ENCODE results near the gene RBP2. TPM values are rescaled to one million over a fixed set of nuclear protein-coding genes. Genes with fewer than 3 reads are reported as not detected.

RBP2 gene
- not detected in 2 replicates for total RNA-seq (2014; rRNA removed; shearing (Covaris generic))
- total RNA-seq (2022) = not detected in 2 replicates
- not detected for Bru-seq, nascent RNA
- BruChase-seq, experiment 1, labeled RNA remaining after a 6-hour chase = not detected
- BruChase-seq, experiment 2, labeled RNA remaining after a 2-hour chase = not detected
- long read RNA-seq = 0 reads

DNA sequence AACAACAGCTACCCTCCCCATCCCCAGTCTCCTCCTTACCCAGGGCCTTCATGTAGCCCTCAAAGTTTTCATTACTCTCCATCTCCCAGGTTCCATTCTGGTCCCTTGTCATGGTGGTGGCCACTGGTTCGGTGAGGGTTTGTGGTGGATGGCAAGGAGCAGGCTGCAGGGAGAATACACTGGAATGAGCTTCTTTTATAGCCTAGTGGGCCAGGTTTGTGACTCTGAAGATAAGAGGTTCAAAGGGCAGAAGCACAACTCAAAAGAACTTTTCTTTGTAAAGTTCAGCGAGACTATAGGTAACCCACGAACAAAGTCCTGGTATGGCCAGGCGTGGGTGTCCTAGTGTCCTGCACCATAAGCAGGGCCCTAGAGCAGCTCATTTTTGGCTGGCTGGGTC lies at the start of gene RBP2:
TSS of gene RBP2 (minus strand) at position 169 of the 400 bp plus-strand sequence. CDS start at position 112, 57 bp downstream.
- H3K4me3 ChIP-seq (ENCODE audit: low read depth, low read length, poor library complexity, severe bottlenecking) = no peak within 1 kb of the TSS
- CTCF ChIA-PET (ENCODE audit: unreplicated experiment) = no interaction called here

DNA sequence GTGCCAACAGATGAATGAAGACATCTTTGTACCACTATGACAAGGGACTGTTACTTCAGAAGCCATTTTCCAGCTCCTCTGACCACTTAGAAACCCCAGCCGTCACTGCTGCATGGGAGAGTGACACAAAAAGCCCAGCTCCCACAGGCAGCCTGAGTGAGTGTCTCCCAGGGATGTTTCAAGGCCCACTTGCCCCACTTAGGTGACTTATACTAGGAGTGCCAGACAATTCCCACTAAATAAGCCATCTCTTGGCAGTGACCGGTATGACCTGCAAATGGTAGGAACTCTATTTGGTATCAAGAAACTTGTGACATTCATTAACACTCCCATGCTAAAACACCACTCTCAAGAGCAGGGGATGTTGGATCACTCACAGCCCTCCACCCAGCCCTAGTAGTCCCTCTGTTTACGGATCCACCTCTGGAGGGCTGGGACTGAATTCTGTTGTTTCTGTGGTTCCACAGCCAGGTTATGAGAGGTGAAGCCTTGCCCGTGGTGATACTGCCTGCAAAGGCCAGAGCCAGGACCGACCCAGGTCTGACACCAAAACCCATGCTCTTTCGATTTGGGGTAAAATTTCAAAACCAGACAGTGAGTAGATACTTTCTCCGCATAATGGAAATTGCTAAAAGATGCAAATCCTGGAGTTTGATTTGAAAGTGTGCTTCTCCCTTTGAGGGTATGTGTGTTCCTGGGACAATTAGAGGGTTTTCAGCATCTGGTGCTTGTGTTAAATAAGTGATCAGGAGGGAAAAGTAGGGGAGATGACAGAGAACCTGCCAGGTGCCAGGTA lies 48.7 kb upstream of the RBP2 start:
- H3K36me3 ChIP-seq (ENCODE audit: insufficient read depth, low read length) = no peaks in the 10 kb centered on the region
- no TSS peak for BruUV-seq (replicated peaks)
- CTCF ChIA-PET (ENCODE audit: unreplicated experiment) = no interaction called here
- no peak overlapping the region for H3K27ac ChIP-seq (ENCODE audit: low read depth, low read length, poor library complexity, severe bottlenecking)
- intact Hi-C loops (cut with micrococcal nuclease; ENCODE audit: unreplicated experiment) = no loop called here
- H3K79me2 ChIP-seq (ENCODE audit: insufficient read depth, low read depth, low read length) = no peaks in the 10 kb centered on the region
- H3K4me1 ChIP-seq (ENCODE audit: insufficient read depth, low read length, poor library complexity, severe bottlenecking) = peaks cover 4% of the 10 kb centered on the region
- H3K4me2 ChIP-seq (ENCODE audit: low read length) = no peak overlapping the region
- no peaks in the 10 kb centered on the region for H4K20me1 ChIP-seq (ENCODE audit: insufficient read depth, low read length)
- no peaks in the 10 kb centered on the region for H3K9me3 ChIP-seq (ENCODE audit: low read length)
- no peak for TF ChIP-seq EZH2phosphoT487 (IDR thresholded peaks at IDR 0.05; ENCODE audit: borderline replicate concordance, low read depth, low read length)
- TF ChIP-seq, protein P1, sequence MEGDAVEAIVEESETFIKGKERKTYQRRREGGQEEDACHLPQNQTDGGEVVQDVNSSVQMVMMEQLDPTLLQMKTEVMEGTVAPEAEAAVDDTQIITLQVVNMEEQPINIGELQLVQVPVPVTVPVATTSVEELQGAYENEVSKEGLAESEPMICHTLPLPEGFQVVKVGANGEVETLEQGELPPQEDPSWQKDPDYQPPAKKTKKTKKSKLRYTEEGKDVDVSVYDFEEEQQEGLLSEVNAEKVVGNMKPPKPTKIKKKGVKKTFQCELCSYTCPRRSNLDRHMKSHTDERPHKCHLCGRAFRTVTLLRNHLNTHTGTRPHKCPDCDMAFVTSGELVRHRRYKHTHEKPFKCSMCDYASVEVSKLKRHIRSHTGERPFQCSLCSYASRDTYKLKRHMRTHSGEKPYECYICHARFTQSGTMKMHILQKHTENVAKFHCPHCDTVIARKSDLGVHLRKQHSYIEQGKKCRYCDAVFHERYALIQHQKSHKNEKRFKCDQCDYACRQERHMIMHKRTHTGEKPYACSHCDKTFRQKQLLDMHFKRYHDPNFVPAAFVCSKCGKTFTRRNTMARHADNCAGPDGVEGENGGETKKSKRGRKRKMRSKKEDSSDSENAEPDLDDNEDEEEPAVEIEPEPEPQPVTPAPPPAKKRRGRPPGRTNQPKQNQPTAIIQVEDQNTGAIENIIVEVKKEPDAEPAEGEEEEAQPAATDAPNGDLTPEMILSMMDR (conservative IDR thresholded peaks at IDR 0.05; ENCODE audit: low read length) = no peak
- no peak for DNase-seq (ENCODE audit: low spot score)
- no peak overlapping the region for H2AFZ ChIP-seq (ENCODE audit: low read length)
- POLR2A ChIA-PET = interaction anchor here (0.6 to 1.1 kb wide), 2 partner anchors 10 to 30 kb away, joined by 3 read pairs; no protein-coding TSS in a partner anchor
- no peaks in the 10 kb centered on the region for H3K9me2 ChIP-seq (ENCODE audit: insufficient read depth, low read length)
- H3K4me3 ChIP-seq (ENCODE audit: low read depth, low read length, poor library complexity, severe bottlenecking) = no peak overlapping the region

More for the DNA sequence above, at the start of gene RBP2:
- DNase-seq (ENCODE audit: low spot score) = no peak
- Histone ChIP-seq H3K36me3 (ENCODE audit: insufficient read depth, low read length) (no peaks in the 10 kb centered on the region), H3K27ac (ENCODE audit: low read depth, low read length, poor library complexity, severe bottlenecking) (no peak within 1 kb of the TSS), H3K4me2 (ENCODE audit: low read length) (no peak within 1 kb of the TSS), H3K9me3 (ENCODE audit: low read length) (no peaks in the 10 kb centered on the region), H2AFZ (ENCODE audit: low read length) (no peak within 1 kb of the TSS), H3K79me2 (ENCODE audit: insufficient read depth, low read depth, low read length) (no peaks in the 10 kb centered on the region), H3K9me2 (ENCODE audit: insufficient read depth, low read length) (no peaks in the 10 kb centered on the region), H4K20me1 (ENCODE audit: insufficient read depth, low read length) (no peaks in the 10 kb centered on the region), H3K4me1 (ENCODE audit: insufficient read depth, low read length, poor library complexity, severe bottlenecking) (no peaks in the 10 kb centered on the region)
- TF ChIP-seq, protein P1 (conservative IDR thresholded peaks at IDR 0.05; ENCODE audit: low read length) = no peak
- TF ChIP-seq EZH2phosphoT487 (IDR thresholded peaks at IDR 0.05; ENCODE audit: borderline replicate concordance, low read depth, low read length) = no peak
- BruUV-seq (replicated peaks) = no TSS peak
- POLR2A ChIA-PET = no interaction called here
- intact Hi-C loops (cut with micrococcal nuclease; ENCODE audit: unreplicated experiment) = no loop called here

DNA sequence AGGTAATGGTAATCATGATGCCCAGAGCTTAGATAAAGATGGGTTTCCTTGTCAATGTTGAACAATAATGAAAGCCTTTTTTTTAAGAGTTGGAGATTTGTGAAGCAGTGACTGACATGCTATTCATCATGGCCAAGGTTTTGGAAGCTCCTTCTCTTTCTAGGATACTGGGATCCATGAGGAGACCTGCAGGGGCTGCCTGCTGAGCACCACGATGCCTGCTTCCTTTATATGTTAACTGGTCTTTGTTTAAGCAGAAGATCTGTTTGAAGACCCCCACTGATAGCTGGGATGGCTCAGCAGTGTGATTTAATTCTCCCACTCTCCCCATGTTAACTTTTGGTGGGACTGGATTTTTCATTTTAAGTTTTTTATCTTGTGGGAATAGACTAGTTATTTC lies 47.4 kb upstream of the RBP2 start:
- peaks cover 4% of the 10 kb centered on the region for H3K4me1 ChIP-seq (ENCODE audit: insufficient read depth, low read length, poor library complexity, severe bottlenecking)
- ChIA-PET POLR2A (interaction anchor here (1.1 kb wide), 1 partner anchor 11 kb away, joined by 3 read pairs; no protein-coding TSS in a partner anchor), CTCF (ENCODE audit: unreplicated experiment) (no interaction called here)
- no peak overlapping the region for H2AFZ ChIP-seq (ENCODE audit: low read length)
- no peak for TF ChIP-seq EZH2phosphoT487 (IDR thresholded peaks at IDR 0.05; ENCODE audit: borderline replicate concordance, low read depth, low read length)
- TF ChIP-seq, protein P1 (conservative IDR thresholded peaks at IDR 0.05; ENCODE audit: low read length) = no peak
- no peaks in the 10 kb centered on the region for H3K36me3 ChIP-seq (ENCODE audit: insufficient read depth, low read length)
- H3K9me2 ChIP-seq (ENCODE audit: insufficient read depth, low read length) = no peaks in the 10 kb centered on the region
- no TSS peak for BruUV-seq (replicated peaks)
- no peaks in the 10 kb centered on the region for H4K20me1 ChIP-seq (ENCODE audit: insufficient read depth, low read length)
- H3K4me3 ChIP-seq (ENCODE audit: low read depth, low read length, poor library complexity, severe bottlenecking) = no peak overlapping the region
- intact Hi-C loops (cut with micrococcal nuclease; ENCODE audit: unreplicated experiment) = no loop called here
- H3K9me3 ChIP-seq (ENCODE audit: low read length) = no peaks in the 10 kb centered on the region
- no peak overlapping the region for H3K27ac ChIP-seq (ENCODE audit: low read depth, low read length, poor library complexity, severe bottlenecking)
- no peaks in the 10 kb centered on the region for H3K79me2 ChIP-seq (ENCODE audit: insufficient read depth, low read depth, low read length)
- H3K4me2 ChIP-seq (ENCODE audit: low read length) = no peak overlapping the region
- DNase-seq (ENCODE audit: low spot score) = no peak

Measured in OCI-LY7 (cell line).